PC-9 (cell line): ENCODE results near the gene CD36. TPM values are rescaled to one million over a fixed set of nuclear protein-coding genes. Genes with fewer than 3 reads are reported as not detected.

Experiments
- BruUV-seq: library from RNA; stranded (reverse); fragments of 400-500 nt; replicated peaks from 2 replicates; lab custom pipeline; 2021; lab: Mats Ljungman, UMichigan
- CTCF ChIA-PET: fragments of 300-600 bp; sonication (Branson Sonifier 250); formaldehyde crosslinking; loops from one replicate; lab custom pipeline; 2022; ENCODE audit warnings: antibody characterized with exemption; lab: Charles Lee
- POLR2A ChIA-PET: fragments of 300-600 bp; sonication (Branson Sonifier 250); formaldehyde crosslinking; loops from one replicate; lab custom pipeline; 2022; ENCODE audit warnings: antibody characterized with exemption; ENCODE audit not compliant: unreplicated experiment; lab: Charles Lee
- DNase-seq, 2 experiments: peaks; one replicate each; pipeline versions ENCODE4 v3.0.0 to v3.0.0-alpha.2; 2015 to 2022; ENCODE audit warnings: mixed read lengths in 1 of 2
- H2AFZ ChIP-seq: fragments of 200-600 bp; sonication (generic); 2 replicates; pipeline ENCODE4 v1.8.1; 2017; ENCODE audit warnings: antibody characterized with exemption
- H3F3A ChIP-seq: fragments of 200-600 bp; sonication (generic); 2 replicates; pipeline ENCODE4 v1.8.1; 2017; ENCODE audit warnings: antibody characterized with exemption, mild to moderate bottlenecking, low read depth; ENCODE audit not compliant: insufficient read depth
- H3K27ac ChIP-seq: fragments of 200-600 bp; sonication (generic); 2 replicates; pipeline ENCODE4 v1.6.1; 2016; ENCODE audit warnings: mixed run types
- H3K27me3 ChIP-seq: fragments of 200-600 bp; sonication (generic); 2 replicates; pipeline ENCODE4 v1.6.1; 2016; ENCODE audit warnings: low read depth, mixed run types; ENCODE audit not compliant: insufficient read depth
- H3K36me3 ChIP-seq: fragments of 200-600 bp; sonication (generic); 2 replicates; pipeline ENCODE4 v1.6.1; 2016; ENCODE audit warnings: low read depth, mixed run types
- H3K4me1 ChIP-seq: fragments of 200-600 bp; sonication (generic); replicated peaks from 2 replicates; pipeline ENCODE4 v1.6.1; 2016; ENCODE audit warnings: mixed run types; ENCODE audit not compliant: insufficient read depth
- H3K4me2 ChIP-seq: fragments of 200-600 bp; sonication (generic); 2 replicates; pipeline ENCODE4 v1.6.1; 2017; ENCODE audit warnings: mixed run types
- H3K4me3 ChIP-seq: fragments of 200-600 bp; sonication (generic); 2 replicates; pipeline ENCODE4 v1.6.1; 2016; ENCODE audit warnings: mixed run types
- H3K79me2 ChIP-seq: fragments of 200-600 bp; sonication (generic); 2 replicates; pipeline ENCODE4 v1.6.1; 2017; ENCODE audit warnings: low read depth, mixed run types
- H3K9me2 ChIP-seq: fragments of 200-600 bp; sonication (generic); 2 replicates; pipeline ENCODE4 v1.8.1; 2017; ENCODE audit warnings: mild to moderate bottlenecking; ENCODE audit not compliant: insufficient read depth
- H3K9me3 ChIP-seq: fragments of 200-600 bp; sonication (generic); 2 replicates; pipeline ENCODE4 v1.8.1; 2016; ENCODE audit warnings: low read depth; ENCODE audit not compliant: insufficient read depth
- H4K20me1 ChIP-seq: fragments of 200-600 bp; sonication (generic); 2 replicates; pipeline ENCODE4 v1.8.1; 2017; ENCODE audit not compliant: insufficient read depth
- EZH2 ChIP-seq: fragments of 200-600 bp; sonication (generic); IDR thresholded peaks from 2 replicates; pipeline ENCODE4 v1.8.0; 2017; ENCODE audit warnings: antibody characterized with exemption, low read depth
- intact Hi-C: fragments of 100-400 bp; cut with micrococcal nuclease; formaldehyde crosslinking; loops from one replicate; pipeline ENCODE4 v1.10.0; 2022; ENCODE audit not compliant: unreplicated experiment
- total RNA-seq: library from RNA; stranded (reverse); gene quantifications from 2 replicates; pipeline ENCODE4 v1.2.3, GENCODE V29; 2021
- TF ChIP-seq, protein P1 (sequence below): fragments of 200-600 bp; sonication (generic); conservative IDR thresholded peaks from 2 replicates; pipeline ENCODE4 v1.6.1; 2017; ENCODE audit warnings: mixed run types, antibody characterized with exemption, mild to moderate bottlenecking, moderate library complexity

The CD36 gene
- total RNA-seq, 1 experiment from 2014 or later, result 0.28 TPM

DNA sequence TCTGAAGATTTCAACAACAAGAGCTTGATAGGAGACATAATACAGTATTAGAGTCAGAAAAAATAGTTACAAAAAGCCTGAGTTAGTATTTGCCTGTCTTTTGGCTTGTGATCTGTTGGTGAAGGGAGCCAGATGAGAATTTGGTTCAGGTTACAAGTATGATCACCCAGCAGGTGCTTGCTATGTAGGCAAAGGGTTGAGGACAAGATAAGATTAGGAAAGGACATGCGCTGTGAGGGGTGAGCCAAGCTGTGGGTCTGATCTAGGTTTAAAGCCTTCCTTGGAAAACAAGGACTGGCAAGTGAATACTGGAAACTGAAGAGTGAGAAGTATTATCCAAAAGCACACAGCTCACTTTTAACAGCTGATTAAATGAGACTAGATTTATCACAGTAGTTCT lies 28.7 kb upstream of the CD36 start:
- no peaks in the 10 kb centered on the region for H3K27me3 ChIP-seq
- no peak overlapping the region for H3K27ac ChIP-seq
- intact Hi-C loops, result no loop called here
- TF ChIP-seq, protein P1, sequence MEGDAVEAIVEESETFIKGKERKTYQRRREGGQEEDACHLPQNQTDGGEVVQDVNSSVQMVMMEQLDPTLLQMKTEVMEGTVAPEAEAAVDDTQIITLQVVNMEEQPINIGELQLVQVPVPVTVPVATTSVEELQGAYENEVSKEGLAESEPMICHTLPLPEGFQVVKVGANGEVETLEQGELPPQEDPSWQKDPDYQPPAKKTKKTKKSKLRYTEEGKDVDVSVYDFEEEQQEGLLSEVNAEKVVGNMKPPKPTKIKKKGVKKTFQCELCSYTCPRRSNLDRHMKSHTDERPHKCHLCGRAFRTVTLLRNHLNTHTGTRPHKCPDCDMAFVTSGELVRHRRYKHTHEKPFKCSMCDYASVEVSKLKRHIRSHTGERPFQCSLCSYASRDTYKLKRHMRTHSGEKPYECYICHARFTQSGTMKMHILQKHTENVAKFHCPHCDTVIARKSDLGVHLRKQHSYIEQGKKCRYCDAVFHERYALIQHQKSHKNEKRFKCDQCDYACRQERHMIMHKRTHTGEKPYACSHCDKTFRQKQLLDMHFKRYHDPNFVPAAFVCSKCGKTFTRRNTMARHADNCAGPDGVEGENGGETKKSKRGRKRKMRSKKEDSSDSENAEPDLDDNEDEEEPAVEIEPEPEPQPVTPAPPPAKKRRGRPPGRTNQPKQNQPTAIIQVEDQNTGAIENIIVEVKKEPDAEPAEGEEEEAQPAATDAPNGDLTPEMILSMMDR, result no peak
- no peak for TF ChIP-seq EZH2
- DNase-seq, result no peak
- 0 out of 2 replicates have a peak, but pooled peaks cover 8% of the 10 kb centered on the region for H3F3A ChIP-seq
- no peaks in the 10 kb centered on the region for H3K9me3 ChIP-seq
- H3K79me2 ChIP-seq, result no peaks in the 10 kb centered on the region
- no peaks in the 10 kb centered on the region for H3K36me3 ChIP-seq
- ChIA-PET POLR2A (no interaction called here), CTCF (no interaction called here)
- BruUV-seq, result no TSS peak
- H2AFZ ChIP-seq, result peak overlapping the region; percentile 36; the same call in 1 of the 2 replicates
- H3K4me3 ChIP-seq, result no peak overlapping the region
- no peaks in the 10 kb centered on the region for H3K9me2 ChIP-seq
- no peak overlapping the region for H3K4me2 ChIP-seq
- H4K20me1 ChIP-seq, result no peaks in the 10 kb centered on the region
- peaks cover 19% of the 10 kb centered on the region for H3K4me1 ChIP-seq

DNA sequence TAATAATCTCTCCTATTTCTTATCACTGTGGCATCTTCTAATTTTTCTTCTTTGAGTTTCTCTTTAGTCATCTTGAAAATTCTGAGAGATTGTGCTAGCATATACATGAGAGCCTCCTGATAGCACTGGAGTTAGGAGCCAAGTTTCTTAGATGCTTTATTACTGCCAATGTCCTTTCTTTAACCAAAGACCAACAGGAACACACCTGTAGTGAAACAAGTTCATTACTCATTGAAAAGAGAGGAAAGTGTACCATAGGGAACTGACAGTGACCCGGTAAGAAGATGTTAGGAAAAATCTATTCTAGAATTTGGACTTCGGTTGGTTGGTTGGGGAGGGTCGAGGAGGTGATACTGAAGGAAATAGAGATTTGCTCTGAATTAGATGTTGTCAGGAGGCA lies 27.1 kb upstream of the CD36 start:
- CTCF ChIA-PET, result no interaction called here
- H4K20me1 ChIP-seq, result no peaks in the 10 kb centered on the region
- H3K27ac ChIP-seq, result peak overlapping the region; percentile 20
- H3K9me3 ChIP-seq, result no peaks in the 10 kb centered on the region
- no peaks in the 10 kb centered on the region for H3K27me3 ChIP-seq
- no peaks in the 10 kb centered on the region for H3K79me2 ChIP-seq
- no peak overlapping the region for H3K4me3 ChIP-seq
- intact Hi-C loops, result loop anchor here (1.0 kb wide), 1 partner anchor 47 kb away; no protein-coding TSS in a partner anchor
- H3K9me2 ChIP-seq, result no peaks in the 10 kb centered on the region
- H2AFZ ChIP-seq, result peak overlapping the region; percentile 64
- H3F3A ChIP-seq, result 0 out of 2 replicates have a peak, but pooled peaks cover 8% of the 10 kb centered on the region
- peaks cover 19% of the 10 kb centered on the region for H3K4me1 ChIP-seq
- H3K36me3 ChIP-seq, result no peaks in the 10 kb centered on the region
- no peak overlapping the region for H3K4me2 ChIP-seq
- no TSS peak for BruUV-seq
- POLR2A ChIA-PET, result interaction anchor here (0.7 kb wide), 1 partner anchor 9 kb away, joined by 3 read pairs; no protein-coding TSS in a partner anchor
- peak in 1 of 2 experiments; percentile 1 for DNase-seq
- no peak for TF ChIP-seq EZH2
- TF ChIP-seq, protein P1, result no peak

DNA sequence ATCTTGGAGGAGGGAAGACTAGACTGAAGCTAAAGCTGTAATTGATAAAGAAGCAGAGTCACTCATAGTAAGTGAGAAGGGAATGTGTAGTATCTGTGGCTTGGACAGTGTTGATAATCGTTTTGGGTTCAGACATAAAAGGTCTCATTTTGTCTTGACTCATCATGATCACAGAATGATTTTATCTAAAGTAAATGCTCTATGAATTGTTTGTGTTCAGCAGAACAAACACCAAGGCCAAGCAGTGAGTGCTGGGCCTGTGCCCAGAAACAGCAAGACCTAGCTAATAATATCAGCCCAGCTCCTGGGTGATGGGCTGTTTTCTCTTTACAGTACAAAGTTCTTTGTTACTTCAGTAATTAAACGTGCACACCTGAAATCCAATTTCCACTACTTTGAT lies 26.7 kb upstream of the CD36 start:
- DNase-seq, result peak; percentile 37 to 61
- peaks cover 19% of the 10 kb centered on the region for H3K4me1 ChIP-seq
- H2AFZ ChIP-seq, result peak overlapping the region; percentile 64
- BruUV-seq, result no TSS peak
- H3K36me3 ChIP-seq, result no peaks in the 10 kb centered on the region
- ChIA-PET POLR2A (interaction anchor here (0.5 to 0.7 kb wide), 2 partner anchors 10 to 295 kb away, joined by 3 read pairs; no protein-coding TSS in a partner anchor), CTCF (no interaction called here)
- no peaks in the 10 kb centered on the region for H3K79me2 ChIP-seq
- H3K4me3 ChIP-seq, result no peak overlapping the region
- no peaks in the 10 kb centered on the region for H3K9me3 ChIP-seq
- H4K20me1 ChIP-seq, result no peaks in the 10 kb centered on the region
- H3F3A ChIP-seq, result 0 out of 2 replicates have a peak, but pooled peaks cover 8% of the 10 kb centered on the region
- intact Hi-C loops, result loop anchor here (1.0 kb wide), 1 partner anchor 47 kb away; no protein-coding TSS in a partner anchor
- H3K27ac ChIP-seq, result peak overlapping the region; percentile 20
- TF ChIP-seq, protein P1, result no peak
- TF ChIP-seq EZH2, result no peak
- no peaks in the 10 kb centered on the region for H3K9me2 ChIP-seq
- H3K27me3 ChIP-seq, result no peaks in the 10 kb centered on the region
- H3K4me2 ChIP-seq, result peak overlapping the region; percentile 15; the same call in 1 of the 2 replicates
